Pancreas (tissue), 10 donors: ENCODE results near the gene COQ8A. TPM values are rescaled to one million over a fixed set of nuclear protein-coding genes. Genes with fewer than 3 reads are reported as not detected.

Experiments used
- ATAC-seq, 4 donors: fragments of 200-7000 bp; cut with Tn5 transposase; one replicate each; pipeline versions ENCODE4 v1.8.0 to v1.9.1; 2020; ENCODE audit warnings: mild to moderate bottlenecking in 4 of 4, moderate library complexity in 4 of 4
- DNase-seq, 6 donors: peaks; one replicate each; pipeline ENCODE4 v3.0.0-alpha.2; 2020
- FAIRE-seq: peaks from 2 replicates; lab custom pipeline; 2012; peaks lifted over from hg19 to GRCh38; lab: Jason Lieb, UNC
- H3K27ac ChIP-seq, 4 donors: fragments of 200-600 bp; sonication (generic); 1 replicate in 3 of 4; 2 replicates in 1 of 4; pipeline versions ENCODE4 v1.5.0 to v1.8.0; 2020
- H3K27me3 ChIP-seq, 4 donors: fragments of 200-600 bp; one replicate each; pipeline ENCODE4 v1.8.0; 2021
- H3K36me3 ChIP-seq, 3 donors: fragments of 200-600 bp; sonication (generic) in 1 of 3; one replicate each; pipeline versions ENCODE4 v1.5.0 to v1.8.0; 2020 to 2021
- H3K4me1 ChIP-seq, 3 donors: fragments of 200-600 bp; one replicate each; pipeline ENCODE4 v1.8.0; 2021
- H3K4me3 ChIP-seq, 4 donors: fragments of 200-600 bp; sonication (generic) in 2 of 4; one replicate each; pipeline versions ENCODE4 v1.5.0 to v1.8.0; 2020 to 2021
- H3K9me3 ChIP-seq, 4 donors: fragments of 200-600 bp; one replicate each; pipeline ENCODE4 v1.8.0; 2021
- WGBS, 2 donors: extraction: QIAGEN DNeasy Blood & Tissue Kit; methylation state at CpG; one replicate each; pipeline ENCODE4 v1.1.7; 2013; 5-methylcytosine and 5-hydroxymethylcytosine counted together
- intact Hi-C, 3 donors: fragments of 100-400 bp; cut with DNase I; formaldehyde crosslinking; loops; one replicate each; pipeline versions ENCODE4 v1.11.1 to v1.14.2; 2022
- polyA plus RNA-seq, 2 donors: library from polyadenylated mRNA; stranded (reverse); fragments of 200-250 nt; gene quantifications; one replicate each; pipeline ENCODE4 v1.2.3, GENCODE V29; 2013
- total RNA-seq, 6 donors: library from RNA; stranded (reverse); fragmentation: NEBNext Ultra II Directional in 4 of 6; extraction: Animal tissue kit (Norgen Biotek cat#: 25700) in 4 of 6; gene quantifications; one replicate each; pipeline versions ENCODE4 v1.2.1 to v1.2.4, GENCODE V29; 2021 to 2023
- TF ChIP-seq, protein P1 (sequence below), 4 donors: fragments of 200-600 bp; sonication (generic) in 3 of 4; IDR thresholded peaks; one replicate each; pipeline versions ENCODE4 v1.5.0 to v1.8.0; 2021; ENCODE audit warnings: antibody characterized with exemption in 4 of 4
- donor health status: healthy with polysubstance abuse.
- donor health status: DM: no; HTN: no; CAD: no; lungs with moderate emphysema.
- donor health status: DM: no; HTN: no; CAD: no.
- donor health status: control.
- donor health status: control.
- donor health status: Bipolar disorder and iron deficiency.
- donor health status: DM: yes; HTN: yes; CAD: no.
- donor health status: DM: no; HTN: no; CAD: no.
- donor health status: DM: no; HTN: no; CAD: no.
- donor health status: DM: yes; HTN: yes; CAD: no.

The COQ8A gene
- total and polyA plus RNA-seq, 8 donors, result 61.2 to 169 (median 92.5) TPM

DNA sequence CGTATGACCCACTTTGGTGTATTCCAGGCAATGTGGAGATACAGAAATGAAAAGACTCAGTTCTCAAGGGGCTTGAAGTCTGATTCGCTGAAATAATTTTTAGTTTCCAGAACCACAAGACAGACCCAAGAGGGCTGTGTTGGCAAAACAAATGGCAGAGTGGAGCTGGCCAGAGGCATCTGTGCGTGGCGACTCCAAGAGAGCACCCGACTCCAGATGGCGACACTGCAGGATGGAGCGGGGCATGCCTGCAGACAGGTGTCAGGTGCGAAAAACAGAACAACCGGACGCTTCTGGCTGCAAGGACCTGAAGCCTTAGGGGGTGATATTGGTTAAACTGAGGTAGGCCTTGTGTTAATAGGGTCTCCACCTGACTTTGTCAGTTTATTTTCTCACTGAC lies 31.7 kb upstream of the COQ8A start:
- no peaks in the 10 kb centered on the region for H3K27me3 ChIP-seq
- H3K27ac ChIP-seq, result no peak overlapping the region
- DNase-seq (peak in 1 of 6 donors; percentile 2), ATAC-seq (no peak), FAIRE-seq (no peak)
- H3K4me3 ChIP-seq, result no peak overlapping the region
- TF ChIP-seq, protein P1, sequence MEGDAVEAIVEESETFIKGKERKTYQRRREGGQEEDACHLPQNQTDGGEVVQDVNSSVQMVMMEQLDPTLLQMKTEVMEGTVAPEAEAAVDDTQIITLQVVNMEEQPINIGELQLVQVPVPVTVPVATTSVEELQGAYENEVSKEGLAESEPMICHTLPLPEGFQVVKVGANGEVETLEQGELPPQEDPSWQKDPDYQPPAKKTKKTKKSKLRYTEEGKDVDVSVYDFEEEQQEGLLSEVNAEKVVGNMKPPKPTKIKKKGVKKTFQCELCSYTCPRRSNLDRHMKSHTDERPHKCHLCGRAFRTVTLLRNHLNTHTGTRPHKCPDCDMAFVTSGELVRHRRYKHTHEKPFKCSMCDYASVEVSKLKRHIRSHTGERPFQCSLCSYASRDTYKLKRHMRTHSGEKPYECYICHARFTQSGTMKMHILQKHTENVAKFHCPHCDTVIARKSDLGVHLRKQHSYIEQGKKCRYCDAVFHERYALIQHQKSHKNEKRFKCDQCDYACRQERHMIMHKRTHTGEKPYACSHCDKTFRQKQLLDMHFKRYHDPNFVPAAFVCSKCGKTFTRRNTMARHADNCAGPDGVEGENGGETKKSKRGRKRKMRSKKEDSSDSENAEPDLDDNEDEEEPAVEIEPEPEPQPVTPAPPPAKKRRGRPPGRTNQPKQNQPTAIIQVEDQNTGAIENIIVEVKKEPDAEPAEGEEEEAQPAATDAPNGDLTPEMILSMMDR (IDR thresholded peaks at IDR 0.05), result no peak
- intact Hi-C loops, result loop anchor here in 1 of 3 donors (5.0 kb wide), 1 partner anchor 534 kb away; no protein-coding TSS in a partner anchor
- no peaks in the 10 kb centered on the region for H3K4me1 ChIP-seq
- H3K36me3 ChIP-seq, result peaks cover 0 to 4% (median 0%) of the 10 kb centered on the region in 3 donors
- no peaks in the 10 kb centered on the region for H3K9me3 ChIP-seq
- 94 to 96% methylated on average over 10 of the region's 10 CpGs for WGBS, 2 donors

DNA sequence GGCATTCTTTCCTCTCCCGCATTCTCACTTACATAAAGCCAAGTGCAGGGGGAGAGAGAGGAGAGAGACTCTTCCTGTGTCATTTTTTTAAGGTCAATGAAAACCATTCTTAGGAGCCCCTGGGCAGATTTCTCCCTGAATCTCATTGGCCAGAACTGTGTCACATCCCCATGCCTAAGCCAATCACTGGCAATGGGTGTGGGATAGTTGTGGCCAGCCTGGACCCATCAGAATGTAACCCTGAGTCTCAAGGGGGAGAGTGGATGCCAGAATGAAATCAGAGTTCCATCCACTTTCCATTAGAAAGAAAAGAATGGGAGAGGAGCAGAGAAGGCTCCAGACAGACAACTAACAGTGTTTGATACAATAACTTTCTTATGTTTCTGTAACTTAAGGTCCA lies 31.2 kb upstream of the COQ8A start:
- TF ChIP-seq, protein P1 (IDR thresholded peaks at IDR 0.05), result no peak
- FAIRE-seq, result no peak
- intact Hi-C loops, result loop anchor here in 1 of 3 donors (5.0 kb wide), 1 partner anchor 533 kb away; no protein-coding TSS in a partner anchor
- Histone ChIP-seq H3K36me3 (no peaks in the 10 kb centered on the region), H3K27ac (no peak overlapping the region), H3K9me3 (no peaks in the 10 kb centered on the region), H3K4me3 (no peak overlapping the region), H3K27me3 (no peaks in the 10 kb centered on the region), H3K4me1 (no peaks in the 10 kb centered on the region)
- ATAC-seq, result no peak
- WGBS, 2 donors, result 79 to 100% methylated on average over 1 of the region's 1 CpG
- DNase-seq, result peak in 1 of 6 donors; percentile 5

DNA sequence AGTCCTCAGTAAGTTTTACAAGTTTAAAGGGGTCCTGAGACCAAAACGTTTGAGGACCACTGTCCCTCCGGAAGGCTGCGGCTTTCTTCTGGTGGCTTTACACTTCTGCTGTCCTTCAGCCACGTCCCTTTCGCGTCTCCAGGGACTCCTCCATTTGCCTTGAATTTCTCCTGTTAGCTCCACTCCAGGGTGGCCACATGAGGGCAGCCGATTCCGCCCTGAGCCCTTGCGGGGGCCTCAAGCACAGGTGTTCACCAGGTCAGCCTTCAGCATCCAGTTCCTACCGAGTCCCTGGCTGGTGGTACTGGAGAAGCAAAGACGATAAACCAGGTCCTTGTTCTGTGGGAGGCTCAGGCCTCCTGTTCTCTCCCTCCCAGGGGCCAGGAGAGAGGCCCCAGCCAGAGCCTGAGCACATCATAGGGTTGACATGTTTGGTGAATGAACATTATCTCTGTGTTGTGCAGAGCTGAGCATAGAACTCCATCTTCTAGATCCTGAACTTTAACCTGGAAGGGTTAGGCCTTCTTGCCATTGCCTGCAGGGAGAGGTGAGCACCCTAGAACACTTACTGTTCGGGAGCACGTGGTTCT lies 27.4 kb upstream of the COQ8A start:
- WGBS, 2 donors, result 23 to 25% methylated on average over 13 of the region's 13 CpGs
- TF ChIP-seq, protein P1 (IDR thresholded peaks at IDR 0.05), result peak; percentile 23 to 75 (median 68)
- DNase-seq, result peak; percentile 65 to 90 (median 80)
- Histone ChIP-seq H3K4me3 (no peak overlapping the region), H3K27ac (no peak overlapping the region), H3K4me1 (no peaks in the 10 kb centered on the region), H3K36me3 (no peaks in the 10 kb centered on the region), H3K27me3 (no peaks in the 10 kb centered on the region), H3K9me3 (no peaks in the 10 kb centered on the region)
- intact Hi-C loops, result loop anchor here in 1 of 3 donors (10.0 kb wide), 1 partner anchor 522 kb away; no protein-coding TSS in a partner anchor
- ATAC-seq, result peak; percentile 89 to 99 (median 98)
- no peak for FAIRE-seq

DNA sequence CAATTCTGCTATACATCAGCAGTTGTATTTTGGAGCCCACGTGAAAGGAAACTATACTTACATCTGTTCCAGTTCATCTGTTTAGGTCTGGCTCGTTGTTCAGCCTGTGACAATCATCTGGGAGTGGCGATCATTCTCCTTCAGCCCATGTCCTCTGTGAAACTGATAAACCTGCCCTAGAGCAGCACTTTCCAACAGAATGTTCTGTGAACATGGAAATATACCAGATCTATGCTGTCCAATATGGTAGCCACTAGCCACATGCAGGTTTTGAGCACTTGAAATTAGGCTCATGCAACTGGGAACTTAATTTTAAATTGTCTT lies 24.5 kb upstream of the COQ8A start:
- Histone ChIP-seq H3K4me1 (peaks cover 0 to 11% (median 7%) of the 10 kb centered on the region in 3 donors), H3K36me3 (no peaks in the 10 kb centered on the region), H3K27ac (no peak overlapping the region), H3K4me3 (no peak overlapping the region), H3K9me3 (no peaks in the 10 kb centered on the region), H3K27me3 (no peaks in the 10 kb centered on the region)
- 26 to 56% methylated on average over 3 of the region's 3 CpGs for WGBS, 2 donors
- no peak for DNase-seq
- intact Hi-C loops, result loop anchor here in 1 of 3 donors (10.0 kb wide), 1 partner anchor 519 kb away; no protein-coding TSS in a partner anchor
- no peak for ATAC-seq
- TF ChIP-seq, protein P1 (IDR thresholded peaks at IDR 0.05), result no peak
- FAIRE-seq, result no peak

DNA sequence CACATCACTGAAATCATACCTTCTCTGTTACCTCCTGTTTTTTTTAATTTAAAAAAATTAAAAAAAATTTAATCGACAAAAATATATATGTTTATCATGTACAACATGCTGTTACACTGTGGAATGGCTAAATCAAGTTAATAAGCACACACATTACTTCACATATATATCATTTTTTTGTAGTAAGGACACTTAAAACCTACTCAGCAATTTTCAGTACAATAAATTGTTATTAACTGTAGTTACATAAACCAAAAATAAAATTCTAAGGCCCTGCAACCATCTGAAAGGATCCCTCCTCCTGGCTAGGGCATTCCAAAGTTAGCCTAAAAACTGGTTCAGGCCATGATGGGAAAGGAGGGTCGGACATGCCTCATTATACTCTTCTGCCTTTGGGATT lies 23.6 kb upstream of the COQ8A start:
- TF ChIP-seq, protein P1 (IDR thresholded peaks at IDR 0.05), result no peak
- no peak overlapping the region for H3K4me3 ChIP-seq
- FAIRE-seq (no peak), ATAC-seq (no peak), DNase-seq (no peak)
- no peaks in the 10 kb centered on the region for H3K36me3 ChIP-seq
- H3K9me3 ChIP-seq, result no peaks in the 10 kb centered on the region
- H3K4me1 ChIP-seq, result peaks cover 0 to 19% (median 15%) of the 10 kb centered on the region in 3 donors
- H3K27ac ChIP-seq, result no peak overlapping the region
- WGBS, 2 donors, result 97 to 98% methylated on average over 2 of the region's 2 CpGs
- intact Hi-C loops, result loop anchor here in 1 of 3 donors (10.0 kb wide), 1 partner anchor 518 kb away; no protein-coding TSS in a partner anchor
- H3K27me3 ChIP-seq, result no peaks in the 10 kb centered on the region
